ENCODE results near the gene CCSER1. TPM values are rescaled to one million over a fixed set of nuclear protein-coding genes. Genes with fewer than 3 reads are reported as not detected.

The CCSER1 gene
- polyA plus RNA-seq (ENCODE audit: insufficient read length in 12 of 12) = 1 to 10 TPM in 2 of 12 donors, under 1 TPM in 8, not detected in 2; 0.17 to 1.9 (median 0.65) TPM
- long read RNA-seq, donor 1 = 0 reads
- long read RNA-seq, donor 2 = 0 reads
- long read RNA-seq, donor 3 = 0 reads
- long read RNA-seq, donor 4 = 0 reads
- long read RNA-seq, donor 5 = 0 reads
- long read RNA-seq, donor 6 = 0 reads
- long read RNA-seq, donor 7 = 0 reads
- long read RNA-seq, donor 8 = 0 reads
- long read RNA-seq, donor 9 = 0 reads
- long read RNA-seq, donor 10 = 0 reads
- long read RNA-seq, donor 11 = 0 reads

DNA sequence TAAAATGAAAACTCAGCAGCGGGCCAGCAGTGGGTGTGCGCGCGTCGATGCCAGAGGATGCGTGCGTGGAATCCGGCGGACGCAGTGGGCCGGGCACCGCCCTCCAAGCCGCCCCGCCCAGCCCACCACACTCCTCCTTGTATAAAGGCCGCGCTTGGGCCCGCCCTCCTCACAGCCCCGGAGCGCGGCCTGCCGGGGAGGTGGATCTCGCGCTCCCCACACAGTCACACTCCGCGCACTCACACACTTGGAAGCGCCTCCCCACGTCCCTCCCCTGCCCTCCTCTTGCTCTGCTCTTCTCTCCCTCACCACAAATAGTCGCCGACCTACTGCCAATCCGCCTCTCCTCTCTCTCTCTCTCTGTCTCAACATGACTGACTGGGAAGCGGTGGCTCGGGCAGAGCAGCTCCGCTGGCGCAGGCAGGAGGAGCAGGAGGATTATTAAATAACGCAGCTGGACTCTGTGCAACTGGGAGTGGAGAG, at the start of gene CCSER1:
CCSER1 (plus strand) TSS at position 172 of the 483 bp plus-strand sequence.
- DNase-seq = peak; percentile 40

DNA sequence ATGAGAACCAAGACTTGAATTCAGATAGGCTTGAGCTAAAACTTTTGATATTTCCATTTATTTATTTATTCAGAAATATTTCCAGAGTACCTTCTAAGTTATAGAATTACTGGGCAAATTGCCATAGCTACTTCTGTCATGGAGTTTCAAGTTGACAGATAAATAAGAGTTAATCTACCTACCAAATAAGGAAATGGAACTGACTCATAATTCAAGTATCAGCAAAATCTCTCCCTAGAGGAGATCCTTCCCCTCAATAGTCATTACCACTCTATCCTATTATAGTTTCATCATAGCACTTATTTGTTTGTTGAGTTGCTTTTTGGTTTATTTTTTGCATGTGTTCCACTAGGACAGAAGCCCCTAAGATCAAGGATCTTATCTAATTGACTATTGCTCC, 48.8 kb upstream of the CCSER1 start:
- no peak for DNase-seq

- DNase-seq = no peak
Observed at GRCh38 chr4:90080116-90080515, 47.1 kb upstream of the CCSER1 start.

DNA sequence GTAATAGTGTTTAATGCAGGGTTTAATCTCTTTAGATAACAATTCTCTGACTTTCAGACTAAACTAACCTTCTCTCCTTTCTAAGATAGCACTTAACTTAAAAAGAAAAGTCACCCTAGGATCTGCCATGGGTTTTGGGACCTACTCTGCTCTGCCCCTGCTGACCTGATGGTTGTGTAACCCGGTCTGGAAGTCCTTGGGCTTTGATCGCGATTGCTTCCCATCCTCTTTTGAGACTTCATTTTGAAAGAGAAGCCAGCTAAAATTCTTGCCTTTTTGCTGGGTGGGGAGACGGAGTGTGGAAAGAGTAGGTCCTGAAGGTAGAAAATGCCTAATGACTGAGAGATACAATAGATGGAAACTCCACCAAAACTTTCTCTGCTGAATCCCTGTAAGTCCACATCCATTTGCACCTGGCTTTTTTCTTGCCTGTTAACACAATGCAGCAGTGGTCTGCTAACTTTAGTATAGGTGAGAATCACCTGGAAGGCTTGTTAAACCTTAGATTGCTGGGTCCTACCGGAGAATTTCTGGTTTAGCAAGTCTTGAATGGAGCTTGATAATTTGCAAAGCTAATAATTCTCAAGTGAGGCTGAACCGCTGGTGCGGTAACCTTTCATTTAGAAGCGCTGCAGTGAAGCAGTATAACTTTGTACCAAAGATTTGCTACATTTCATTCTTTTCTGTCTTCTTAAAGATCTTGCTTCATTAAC, 45.6 kb upstream of the CCSER1 start:
- DNase-seq = no peak

- no peak for DNase-seq
Observed at GRCh38 chr4:90082449-90082848, 44.7 kb upstream of the CCSER1 start.

DNA sequence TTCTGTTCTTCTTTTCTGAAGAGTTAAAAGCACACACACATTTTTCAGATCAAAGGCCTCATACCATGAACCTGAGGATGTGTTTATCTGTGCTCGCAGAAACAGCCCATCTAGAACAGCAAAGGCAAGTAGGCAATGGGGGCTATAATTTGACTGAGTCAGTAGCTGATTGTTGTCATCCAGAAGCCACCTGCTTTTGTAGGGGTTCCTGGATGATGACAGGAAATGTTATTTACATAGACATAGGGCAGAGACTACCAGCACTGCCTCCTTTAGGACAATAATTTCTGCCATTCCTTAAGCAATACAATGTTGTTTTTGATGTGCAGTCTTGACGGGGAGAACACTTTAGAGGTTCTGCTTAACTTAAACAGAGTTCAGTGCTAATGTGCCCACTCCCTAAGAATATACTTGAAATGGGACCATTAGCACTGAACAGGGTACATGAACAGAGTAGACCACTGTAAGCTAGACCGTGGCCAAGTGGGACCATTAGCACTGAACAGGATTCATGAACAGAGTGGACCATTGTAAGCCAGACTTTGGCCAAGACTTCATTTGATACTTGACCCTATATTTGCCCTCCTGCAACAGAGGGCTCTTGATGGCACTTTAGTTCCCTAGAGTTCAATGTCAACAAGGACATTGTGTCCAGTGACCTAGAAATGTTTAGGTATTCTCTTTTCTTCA, 42.8 kb upstream of the CCSER1 start:
- no peak for DNase-seq

GRCh38 chr4:90084967-90085295, 42.3 kb upstream of the CCSER1 start:
- DNase-seq = no peak

GRCh38 chr4:90093526-90093925, 33.7 kb upstream of the CCSER1 start:
- no peak for DNase-seq

GRCh38 chr4:90095000-90095399, 32.2 kb upstream of the CCSER1 start:
- DNase-seq = no peak

GRCh38 chr4:90099812-90100211, 27.4 kb upstream of the CCSER1 start:
- DNase-seq = no peak

DNA sequence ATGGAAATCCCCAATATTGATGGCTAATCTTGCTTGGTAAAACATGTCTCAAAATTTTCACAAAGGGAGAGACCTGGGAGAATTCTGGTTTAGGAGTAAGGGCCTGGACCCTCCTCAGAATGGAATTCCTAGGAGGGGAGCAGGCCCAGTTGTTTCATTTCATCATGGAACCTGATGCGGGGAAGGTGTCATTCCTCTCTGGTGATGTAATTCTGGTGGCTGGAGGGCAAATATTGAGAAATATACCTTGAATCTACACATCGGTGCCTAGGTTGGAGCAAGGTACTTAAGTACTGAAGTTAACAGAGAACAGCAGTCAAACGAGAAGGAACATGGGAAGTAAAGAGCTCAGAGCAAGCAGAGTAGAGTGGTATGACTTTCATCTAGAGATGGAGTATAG, 23.2 kb upstream of the CCSER1 start:
- no peak for DNase-seq

DNA sequence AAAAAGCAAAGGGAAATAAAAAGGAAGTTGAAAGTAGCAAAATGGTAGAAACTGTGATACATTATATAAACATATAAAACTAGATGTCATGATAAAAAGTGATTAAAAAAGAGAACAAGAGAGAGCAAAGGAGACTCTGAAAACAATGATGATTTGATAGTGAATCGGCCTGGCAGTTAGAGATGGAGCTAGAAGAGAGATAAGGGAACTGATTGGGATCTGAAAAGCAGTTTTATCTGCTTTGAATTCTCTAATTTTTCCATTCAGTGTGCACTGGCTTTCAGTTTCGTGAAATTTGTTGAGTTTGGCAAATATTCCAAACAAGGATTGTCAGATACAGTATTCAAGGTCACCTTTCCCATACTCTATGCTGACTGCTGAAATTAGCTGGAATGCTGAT, 21.9 kb upstream of the CCSER1 start:
- DNase-seq = no peak

DNA sequence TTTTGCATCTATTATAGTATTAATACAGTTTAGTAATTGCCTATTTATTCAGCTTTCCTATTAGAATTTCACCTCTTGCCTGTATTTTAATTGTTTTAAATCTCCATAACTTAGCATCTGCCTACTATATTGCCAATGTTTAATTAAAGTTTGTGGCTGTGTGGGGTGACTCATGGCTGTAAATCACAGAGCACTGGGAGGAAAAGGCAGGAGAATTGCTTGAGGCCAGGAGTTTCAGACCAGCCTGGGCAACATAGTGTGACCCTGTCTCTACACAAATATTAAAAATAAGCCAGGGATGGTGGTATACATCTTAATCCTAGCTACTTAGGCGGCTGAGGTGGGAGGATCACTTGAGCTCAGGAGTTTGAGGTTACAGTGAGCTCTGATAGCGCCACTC, 14.5 kb upstream of the CCSER1 start:
- no peak for DNase-seq

DNA sequence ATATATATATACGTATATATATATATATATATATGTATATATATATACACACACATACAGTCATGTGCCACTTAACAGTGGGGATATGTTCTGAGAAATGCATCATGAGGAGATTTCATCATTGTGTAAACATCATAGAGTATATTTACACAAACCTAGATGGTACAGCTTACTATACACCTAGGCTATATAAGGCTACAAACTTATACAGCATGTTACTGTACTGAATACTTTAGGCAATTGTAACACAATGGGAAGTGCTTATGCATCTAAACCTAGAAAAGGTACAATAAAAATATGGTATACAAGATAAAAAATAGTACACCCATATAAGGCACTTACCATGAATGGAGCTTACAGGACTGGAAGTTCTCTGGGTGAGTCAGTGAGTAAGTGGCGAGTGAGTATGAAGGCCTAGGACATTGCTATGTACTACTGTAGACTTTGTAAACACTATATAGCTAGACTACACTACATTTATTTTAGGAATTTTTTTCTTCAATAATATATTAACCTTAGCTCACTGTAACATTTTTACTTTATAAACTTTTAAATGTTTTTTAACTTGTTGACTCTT, 13.2 kb upstream of the CCSER1 start:
- DNase-seq = no peak

GRCh38 chr4:90118527-90119195, 8.5 kb upstream of the CCSER1 start:
- no peak for DNase-seq

DNA sequence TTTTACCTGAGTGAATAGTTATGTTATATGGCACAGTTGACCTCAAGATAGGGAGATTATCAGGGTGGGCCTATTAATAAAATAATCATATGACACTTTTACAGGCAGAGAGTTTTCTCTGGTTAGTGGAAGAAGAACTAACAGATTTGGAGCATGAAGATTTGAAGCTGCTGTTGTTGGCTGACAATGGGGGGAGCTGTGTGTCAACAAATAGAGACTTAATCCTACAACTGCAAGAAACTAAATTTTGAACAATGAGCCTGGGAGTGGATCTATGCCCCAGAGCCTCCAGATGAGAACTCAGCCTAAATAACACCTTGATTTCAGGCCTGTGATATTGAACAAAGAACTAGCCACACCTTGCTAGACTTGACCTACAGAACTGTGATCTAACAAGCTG, 7.2 kb upstream of the CCSER1 start:
- no peak for DNase-seq

DNA sequence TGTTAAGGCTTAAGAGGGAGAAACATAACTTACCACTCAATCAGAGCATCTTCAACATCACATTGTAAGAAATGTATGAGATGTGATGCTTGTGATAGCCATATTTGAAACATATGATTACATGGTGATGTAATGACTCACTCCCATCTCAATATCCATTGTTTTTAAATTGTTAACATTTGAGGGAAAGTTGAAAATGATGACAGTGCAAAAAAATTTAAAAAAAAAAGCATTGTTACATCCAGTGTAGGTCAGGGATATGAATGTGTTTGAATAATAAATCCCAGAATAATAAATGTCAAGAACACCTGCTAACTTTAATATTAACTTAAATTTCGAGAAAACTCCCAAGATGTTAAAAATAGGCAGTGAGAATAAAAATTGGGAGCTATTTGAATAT, 6.4 kb upstream of the CCSER1 start:
- no peak for DNase-seq

GRCh38 chr4:90121676-90122354, 5.4 kb upstream of the CCSER1 start:
- no peak for DNase-seq

GRCh38 chr4:90122355-90122748, 4.8 kb upstream of the CCSER1 start:
- no peak for DNase-seq

DNA sequence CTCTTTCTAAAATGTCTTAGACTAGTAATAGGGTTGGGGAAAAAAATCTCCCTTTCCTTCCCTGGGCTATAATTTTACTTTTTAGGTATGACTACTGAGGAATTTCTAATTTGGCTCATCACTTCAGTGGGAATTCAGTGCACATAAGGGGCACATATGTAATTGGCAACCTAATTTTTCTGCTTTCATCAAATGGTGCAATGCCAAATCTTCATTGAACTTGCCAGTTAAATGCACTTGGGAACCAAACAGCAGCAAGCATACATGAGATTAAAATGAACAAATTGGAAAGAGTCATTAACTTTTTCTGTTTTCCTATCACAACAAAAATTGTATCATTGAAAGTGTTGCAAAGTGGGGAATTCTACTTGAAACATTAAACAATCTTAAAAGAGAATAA, 2.9 kb upstream of the CCSER1 start:
- no peak for DNase-seq

DNA sequence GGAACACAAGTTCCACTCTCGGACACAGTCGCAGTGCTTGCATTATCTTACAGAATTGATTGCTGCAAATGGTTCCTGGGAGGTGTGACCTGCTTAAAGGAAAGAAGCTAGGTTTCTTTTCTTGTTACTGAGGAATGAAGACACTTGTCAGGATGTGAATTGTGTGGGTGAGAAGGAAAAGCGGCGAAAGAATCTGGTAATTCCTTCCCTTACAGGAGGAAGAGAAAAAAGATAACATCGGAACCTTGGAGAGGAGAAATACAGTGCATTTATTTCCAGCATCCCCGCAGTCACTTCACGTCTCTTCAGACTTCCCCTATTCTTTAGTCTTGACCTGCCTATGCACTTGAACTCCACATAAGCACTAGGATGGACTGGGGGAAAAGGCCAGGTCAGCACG, 389 bp upstream of the CCSER1 start:
- DNase-seq = no peak
